Right cardiac atrium (tissue), 5 donors: ENCODE measurements around the gene ZNF862. TPM values are rescaled to one million over a fixed set of nuclear protein-coding genes. Genes with fewer than 3 reads are reported as not detected.

Experiments
- ATAC-seq, 2 donors: fragments of 200-7000 bp; cut with Tn5 transposase; one replicate each; pipeline versions ENCODE4 v1.8.0 to v1.9.1; 2020; ENCODE audit warnings: moderate library complexity in 2 of 2, mild to moderate bottlenecking in 1 of 2
- DNase-seq, 3 donors: peaks; one replicate each; pipeline ENCODE4 v3.0.0-alpha.2; 2020
- H3K27ac ChIP-seq: one replicate; pipeline ENCODE4 v1.5.1; 2013; ENCODE audit warnings: mild to moderate bottlenecking, low read length, control low read depth, moderate library complexity
- H3K27me3 ChIP-seq: one replicate; pipeline ENCODE4 v1.6.1; 2013; ENCODE audit not compliant: control insufficient read depth, insufficient read depth
- H3K4me1 ChIP-seq: one replicate; pipeline ENCODE4 v1.6.1; 2013; ENCODE audit warnings: low read length; ENCODE audit not compliant: control insufficient read depth, insufficient read depth
- H3K4me3 ChIP-seq: one replicate; pipeline ENCODE4 v1.5.1; 2013; ENCODE audit warnings: low read length, control low read depth
- H3K9me3 ChIP-seq: one replicate; pipeline ENCODE4 v1.6.1; 2013; ENCODE audit warnings: low read length; ENCODE audit not compliant: control insufficient read depth
- WGBS: extraction: QIAGEN DNeasy Blood & Tissue Kit; methylation state at CpG from one replicate; pipeline ENCODE4 v1.1.7; 2013; 5-methylcytosine and 5-hydroxymethylcytosine counted together
- intact Hi-C, 4 donors: fragments of 100-400 bp; cut with DNase I; formaldehyde crosslinking; loops; one replicate each; pipeline versions ENCODE4 v1.11.0 to v1.14.0; 2022 to 2023
- polyA plus RNA-seq: library from polyadenylated mRNA; stranded (reverse); fragments of 200-250 nt; gene quantifications from one replicate; pipeline ENCODE4 v1.2.3, GENCODE V29; 2013
- total RNA-seq, 4 donors: library from RNA; stranded (reverse); fragmentation: NEBNext Ultra II Directional; extraction: Animal tissue kit (Norgen Biotek cat#: 25700); gene quantifications; one replicate each; pipeline ENCODE4 v1.2.1, GENCODE V29; 2021
- donor health status: healthy with polysubstance abuse.
- donor health status: DM: no; HTN: yes; CAD: no.
- donor health status: DM: no; HTN: no; CAD: no.
- donor health status: DM: no; HTN: yes; CAD: no; lungs with severe emphysema.
- donor health status: DM: yes; HTN: yes; CAD: no.

Gene ZNF862
- total and polyA plus RNA-seq, 5 donors, result 7.8 to 15.9 (median 13.5) TPM

DNA sequence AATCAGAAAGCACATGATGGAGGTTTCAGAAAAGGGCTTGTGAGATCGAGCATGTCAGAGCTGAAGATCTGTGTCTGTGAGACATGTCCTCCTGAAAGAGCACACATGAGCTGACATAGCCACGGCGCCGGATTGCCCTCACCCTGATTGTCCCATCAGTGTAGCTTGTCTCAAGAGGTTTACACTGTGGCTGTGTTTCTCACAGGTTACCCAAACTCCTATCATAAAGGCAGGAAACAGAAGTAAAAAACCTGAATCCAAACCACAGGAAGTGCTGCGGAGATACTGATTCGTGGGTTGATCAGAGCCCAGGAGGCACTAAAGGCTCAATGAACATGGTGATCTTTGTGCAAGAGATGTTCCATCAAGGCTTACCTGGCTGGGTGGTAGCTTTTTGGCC, 31.7 kb downstream of the ZNF862 start:
- 71% methylated on average over 6 of the region's 6 CpGs for WGBS
- no peak overlapping the region for H3K27ac ChIP-seq
- DNase-seq, result no peak
- ATAC-seq, result no peak
- H3K27me3 ChIP-seq, result no peaks in the 10 kb centered on the region
- no peaks in the 10 kb centered on the region for H3K9me3 ChIP-seq
- H3K4me1 ChIP-seq, result peaks cover 3% of the 10 kb centered on the region
- intact Hi-C loops, result no loop called here
- H3K4me3 ChIP-seq, result no peak overlapping the region

DNA sequence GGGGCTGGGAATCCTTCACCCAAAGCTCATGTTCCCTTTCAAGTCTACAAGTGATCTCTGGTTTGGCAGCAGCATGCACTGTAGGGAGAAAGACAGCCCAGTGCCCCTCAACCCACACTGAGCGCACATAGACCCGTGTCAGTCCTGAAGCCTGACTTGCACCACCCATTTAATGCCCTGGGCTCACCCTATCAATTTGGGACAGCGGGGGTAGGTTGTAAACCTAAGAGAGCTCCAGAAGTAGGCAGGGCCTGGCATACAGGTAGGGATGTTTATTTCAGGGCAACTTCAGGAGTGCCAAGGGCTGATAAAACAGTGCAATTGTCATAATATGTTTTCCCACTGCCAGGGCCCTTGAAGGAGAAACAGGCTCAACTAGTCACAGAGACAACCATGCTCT, 32.1 kb downstream of the ZNF862 start:
- no peak overlapping the region for H3K4me3 ChIP-seq
- H3K27me3 ChIP-seq, result no peaks in the 10 kb centered on the region
- intact Hi-C loops, result no loop called here
- DNase-seq (peak in 1 of 3 donors; percentile 9), ATAC-seq (no peak)
- no peak overlapping the region for H3K27ac ChIP-seq
- no peaks in the 10 kb centered on the region for H3K9me3 ChIP-seq
- WGBS, result 83% methylated on average over 3 of the region's 3 CpGs
- H3K4me1 ChIP-seq, result peaks cover 3% of the 10 kb centered on the region

DNA sequence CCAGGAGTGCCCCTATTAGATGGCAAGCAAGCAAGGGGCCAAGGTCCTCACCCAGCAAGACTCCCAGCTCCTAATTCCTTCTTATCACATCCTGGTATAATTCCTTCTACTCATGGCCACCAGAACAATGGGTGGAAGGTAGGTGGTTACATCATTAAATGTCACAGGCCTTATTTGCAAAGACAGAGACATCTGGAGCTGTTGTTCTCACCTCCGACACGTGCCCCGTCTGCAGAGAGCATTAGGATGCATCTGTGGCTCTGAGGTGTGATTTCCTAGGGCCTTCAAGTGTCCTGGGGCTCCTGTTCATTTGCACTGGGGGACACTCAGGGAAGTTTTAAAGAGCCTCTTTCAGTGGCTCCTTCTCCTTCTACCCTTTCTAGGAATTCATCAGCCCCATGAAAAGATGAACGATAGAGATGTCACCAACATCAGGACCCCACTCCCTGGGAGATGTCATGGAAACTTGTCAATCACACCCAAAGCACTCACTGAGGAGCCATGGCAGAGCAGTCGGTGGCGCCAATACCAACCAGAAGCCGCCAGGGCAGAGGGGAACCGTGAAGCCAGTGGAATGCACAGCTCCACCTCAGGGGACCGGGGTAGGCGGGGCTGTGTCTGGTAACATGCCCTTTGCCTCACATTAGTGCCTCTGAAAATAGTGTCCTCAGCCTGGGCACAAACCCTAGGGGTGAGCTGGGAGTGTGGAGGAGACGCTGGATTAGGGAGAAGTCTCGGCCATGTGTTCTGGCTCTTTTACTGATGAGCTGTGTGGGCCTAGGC, 32.7 kb downstream of the ZNF862 start:
- H3K27ac ChIP-seq, result no peak overlapping the region
- H3K9me3 ChIP-seq, result no peaks in the 10 kb centered on the region
- 81% methylated on average over 12 of the region's 12 CpGs for WGBS
- H3K4me1 ChIP-seq, result peaks cover 3% of the 10 kb centered on the region
- ATAC-seq (no peak), DNase-seq (peak in 1 of 3 donors; percentile 53)
- intact Hi-C loops, result no loop called here
- no peak overlapping the region for H3K4me3 ChIP-seq
- H3K27me3 ChIP-seq, result no peaks in the 10 kb centered on the region

DNA sequence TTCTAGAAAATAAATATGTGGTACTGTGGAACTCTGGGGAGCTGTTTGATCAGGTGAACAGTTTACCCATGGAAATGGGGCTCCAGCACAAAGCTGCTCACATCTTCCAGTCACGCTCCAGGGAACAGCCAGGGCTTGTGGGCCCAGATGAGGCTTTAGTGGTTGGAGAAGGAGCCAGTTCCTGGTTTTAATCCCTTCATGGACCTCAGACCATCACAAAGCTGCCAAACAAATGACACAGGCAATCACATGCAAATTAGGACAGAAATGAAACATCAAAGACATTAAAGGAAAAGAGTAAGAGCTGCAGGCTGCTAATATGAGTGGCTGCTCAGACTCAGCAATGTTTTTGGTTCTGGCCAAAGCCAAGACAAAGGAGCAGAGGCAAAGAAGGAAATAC, 33.4 kb downstream of the ZNF862 start:
- Histone ChIP-seq H3K27me3 (no peaks in the 10 kb centered on the region), H3K4me1 (peaks cover 3% of the 10 kb centered on the region), H3K9me3 (no peaks in the 10 kb centered on the region), H3K27ac (no peak overlapping the region), H3K4me3 (no peak overlapping the region)
- ATAC-seq, result no peak
- peak in 1 of 3 donors; percentile 9 for DNase-seq
- WGBS, result 95% methylated on average over 1 of the region's 1 CpG
- intact Hi-C loops, result no loop called here

DNA sequence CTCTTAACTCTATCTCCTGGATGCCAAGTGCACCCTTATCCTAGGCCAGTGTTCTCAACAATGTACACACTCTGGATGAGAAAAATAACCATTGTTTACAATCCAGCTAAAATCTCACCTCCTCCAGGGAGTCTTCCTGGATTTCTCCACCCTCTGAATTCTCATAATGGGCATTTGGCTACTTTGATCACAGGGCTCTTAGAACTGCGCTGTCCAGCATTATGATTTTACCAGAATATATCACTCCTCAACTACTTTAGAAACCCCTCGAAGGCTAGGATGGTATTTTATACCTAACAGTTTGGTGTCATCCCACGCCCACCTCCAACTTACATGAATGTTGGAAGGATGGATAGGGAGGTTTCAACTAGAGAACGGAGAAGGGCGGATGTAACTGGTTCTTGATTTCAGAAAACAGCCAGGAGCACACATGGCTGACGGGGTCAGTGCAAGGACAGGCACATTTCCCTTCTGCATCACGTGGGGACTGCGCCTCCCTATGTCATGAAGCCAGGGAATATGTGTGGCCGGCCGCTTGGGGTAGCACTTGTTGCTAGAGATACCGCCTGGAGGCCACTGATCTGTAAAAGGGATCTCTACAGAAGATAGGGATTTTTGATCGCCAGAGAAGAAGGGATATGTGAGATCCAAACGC, 34.4 kb downstream of the ZNF862 start:
- peak; percentile 86 to 89 for ATAC-seq
- DNase-seq, result peak; percentile 84 to 93 (median 91)
- WGBS, result 17% methylated on average over 13 of the region's 13 CpGs
- Histone ChIP-seq H3K27ac (peak overlapping the region; percentile 28), H3K9me3 (no peaks in the 10 kb centered on the region), H3K4me1 (peaks cover 3% of the 10 kb centered on the region), H3K4me3 (peak overlapping the region; percentile 69), H3K27me3 (no peaks in the 10 kb centered on the region)
- intact Hi-C loops, result no loop called here

DNA sequence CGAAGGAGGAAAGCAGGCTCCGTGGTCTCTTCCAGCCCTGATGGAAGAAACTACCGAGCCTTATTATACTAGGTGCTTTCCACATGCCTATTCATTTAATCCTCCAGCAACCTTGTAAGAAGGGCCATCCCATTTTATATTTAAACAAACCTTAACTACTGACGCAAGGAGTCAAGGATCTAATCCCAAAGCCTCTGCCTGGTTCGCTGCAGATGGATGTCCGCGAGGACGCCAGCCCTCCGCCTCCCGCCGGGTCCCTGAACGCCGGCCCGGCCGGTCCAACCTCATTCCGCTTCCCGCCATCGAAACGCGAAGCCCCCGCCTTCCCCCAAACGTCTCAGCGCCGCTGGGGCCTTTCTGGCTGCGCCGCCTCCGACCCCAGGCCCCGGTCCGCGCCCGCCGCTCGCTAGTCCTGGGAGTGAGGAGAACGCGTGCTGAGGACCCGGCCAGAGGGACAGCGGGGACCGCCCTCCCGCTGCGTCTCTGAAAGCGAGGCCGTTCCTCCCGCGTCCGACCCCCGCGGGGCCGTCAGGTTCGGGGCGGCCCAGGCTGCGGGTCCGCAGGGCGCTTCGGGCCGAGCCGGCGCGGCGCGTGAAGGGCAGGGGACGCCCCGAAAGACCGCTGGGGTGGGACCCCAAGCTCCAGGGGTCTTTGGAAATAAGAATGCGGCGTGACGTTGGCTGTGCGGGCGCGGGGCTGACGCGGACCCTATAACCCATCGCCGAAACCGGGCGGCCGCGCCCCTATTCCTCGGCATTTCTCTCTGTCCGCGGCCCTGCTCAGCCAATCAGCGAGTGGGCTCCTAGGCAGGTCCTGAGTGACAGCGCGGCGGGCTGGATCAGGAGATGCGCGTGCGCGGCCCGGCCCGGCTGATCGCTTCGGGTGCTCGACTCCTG, 35.1 kb downstream of the ZNF862 start, which contains the start of gene ATP6V0E2:
Gene ATP6V0E2, plus strand, starts transcription at position 896 of the 896 bp plus-strand sequence. CDS start 97 bp downstream, outside the sequence.
- Histone ChIP-seq H3K27ac (peak within 1 kb of the TSS; percentile 28), H3K27me3 (no peaks in the 10 kb centered on the region), H3K4me1 (peaks cover 3% of the 10 kb centered on the region), H3K4me3 (peak within 1 kb of the TSS; percentile 69), H3K9me3 (no peaks in the 10 kb centered on the region)
- DNase-seq, result peak; percentile 97 to 99 (median 98)
- peak; percentile 97 for ATAC-seq
- WGBS, result under 1% methylated on average over 93 of the region's 93 CpGs
- intact Hi-C loops, result no loop called here

DNA sequence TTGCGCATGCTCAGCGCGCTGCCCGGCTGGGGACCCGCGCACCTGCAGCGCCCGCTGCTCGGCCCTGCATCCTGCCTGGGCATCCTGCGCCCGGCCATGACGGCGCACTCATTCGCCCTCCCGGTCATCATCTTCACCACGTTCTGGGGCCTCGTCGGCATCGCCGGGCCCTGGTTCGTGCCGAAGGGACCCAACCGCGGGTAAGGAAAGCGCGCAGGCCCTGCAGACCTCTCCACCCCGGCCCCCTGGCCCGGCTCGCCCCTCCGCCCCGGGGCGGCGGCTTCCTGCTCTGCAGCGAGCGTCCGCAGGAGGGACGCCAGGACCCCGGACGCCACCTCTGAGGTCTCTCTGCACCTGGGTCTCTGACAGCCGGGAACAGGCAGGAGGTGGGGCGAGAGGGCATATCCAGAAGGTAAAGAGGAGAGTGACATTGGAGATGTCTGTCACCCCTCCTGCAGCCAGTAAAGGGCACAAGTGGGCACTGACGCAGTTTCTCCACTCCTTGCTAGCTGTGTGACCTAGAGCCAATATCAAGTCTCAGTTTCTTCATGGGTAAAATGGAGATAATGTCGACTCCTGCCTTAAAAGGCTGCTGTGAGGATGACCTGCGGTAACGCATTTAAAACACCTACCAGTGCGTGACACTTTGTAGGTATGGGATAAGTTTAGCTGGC, 35.9 kb downstream of the ZNF862 start:
- 8% methylated on average over 46 of the region's 46 CpGs for WGBS
- no peaks in the 10 kb centered on the region for H3K9me3 ChIP-seq
- H3K4me3 ChIP-seq, result peak overlapping the region; percentile 69
- intact Hi-C loops, result no loop called here
- H3K27ac ChIP-seq, result no peak overlapping the region
- DNase-seq, result no peak
- H3K27me3 ChIP-seq, result no peaks in the 10 kb centered on the region
- no peak for ATAC-seq
- H3K4me1 ChIP-seq, result no peaks in the 10 kb centered on the region

DNA sequence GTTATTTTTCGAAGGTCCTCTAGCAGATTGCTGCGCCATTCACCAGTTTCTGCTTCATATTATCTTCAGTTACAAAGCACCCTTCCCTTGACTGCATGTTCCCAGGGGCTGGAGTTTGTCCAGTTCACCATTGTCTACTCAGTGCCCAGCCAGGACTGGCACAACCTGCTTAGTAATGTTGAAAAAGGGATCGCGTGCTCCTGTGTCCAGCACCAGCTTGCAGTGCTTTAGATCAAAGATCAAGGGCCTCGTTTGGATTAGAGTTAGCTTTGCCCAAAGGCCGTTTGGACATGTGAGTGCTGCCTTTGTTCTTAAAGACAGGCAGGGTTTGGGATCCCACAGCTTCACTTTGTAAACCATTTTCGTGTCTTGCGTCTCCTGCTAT, 36.5 kb downstream of the ZNF862 start:
- ATAC-seq, result no peak
- Histone ChIP-seq H3K27ac (no peak overlapping the region), H3K4me1 (no peaks in the 10 kb centered on the region), H3K27me3 (no peaks in the 10 kb centered on the region), H3K4me3 (no peak overlapping the region), H3K9me3 (no peaks in the 10 kb centered on the region)
- 78% methylated on average over 8 of the region's 8 CpGs for WGBS
- intact Hi-C loops, result no loop called here
- no peak for DNase-seq

DNA sequence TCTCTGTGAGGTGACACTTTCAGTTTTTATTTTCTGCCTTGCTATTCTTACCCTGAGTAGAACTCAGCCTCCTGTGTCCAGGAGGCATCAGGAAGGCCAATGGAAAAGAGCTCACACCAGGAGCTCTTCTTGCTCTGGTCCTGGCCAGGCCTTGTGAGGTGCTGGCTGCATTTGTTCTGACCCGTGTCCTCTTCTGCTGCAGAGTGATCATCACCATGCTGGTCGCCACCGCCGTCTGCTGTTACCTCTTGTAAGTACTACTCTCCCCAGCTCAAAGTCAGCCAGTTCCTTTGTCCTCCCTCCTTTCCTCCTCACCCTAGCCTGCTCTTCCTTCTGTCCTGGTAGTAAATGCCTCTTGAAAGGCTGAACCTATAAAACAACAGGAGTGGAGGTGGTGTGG, 37.2 kb downstream of the ZNF862 start:
- no peaks in the 10 kb centered on the region for H3K27me3 ChIP-seq
- no peak overlapping the region for H3K4me3 ChIP-seq
- ATAC-seq (no peak), DNase-seq (no peak)
- WGBS, result 96% methylated on average over 4 of the region's 4 CpGs
- intact Hi-C loops, result no loop called here
- no peaks in the 10 kb centered on the region for H3K4me1 ChIP-seq
- H3K27ac ChIP-seq, result no peak overlapping the region
- no peaks in the 10 kb centered on the region for H3K9me3 ChIP-seq

DNA sequence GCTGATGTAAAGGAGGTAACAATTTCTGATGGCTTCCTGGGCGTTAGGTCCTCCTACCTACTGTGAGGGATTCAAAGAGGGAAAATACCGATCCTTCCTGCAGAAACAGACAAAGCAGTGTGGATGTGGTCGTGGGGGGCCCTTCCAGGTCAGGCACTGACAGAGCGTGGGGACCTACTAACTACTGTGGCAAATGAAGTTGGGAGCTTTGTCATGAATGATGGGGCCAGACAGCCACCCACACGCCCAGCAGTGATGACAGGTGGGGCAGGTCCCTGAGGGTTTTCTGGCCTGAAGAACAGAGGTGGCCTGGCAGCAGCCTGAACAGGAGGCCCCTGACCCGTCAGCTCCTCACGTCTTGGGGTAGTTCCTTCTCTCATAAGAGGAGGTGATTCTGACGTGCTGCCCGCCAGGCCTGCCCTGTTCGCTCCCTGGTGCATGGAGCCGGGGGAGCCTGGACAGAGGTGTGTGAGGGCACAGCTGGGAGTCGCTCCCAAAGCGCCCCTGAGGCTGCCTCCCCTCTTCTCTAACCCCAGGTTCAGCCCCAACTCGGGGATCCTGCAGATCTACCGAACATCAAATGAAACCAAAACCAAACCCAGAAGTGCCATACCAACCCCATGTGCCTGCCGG, 39.8 kb downstream of the ZNF862 start:
- ATAC-seq (no peak), DNase-seq (peak in 2 of 3 donors; percentile 39 to 42)
- no peaks in the 10 kb centered on the region for H3K27me3 ChIP-seq
- intact Hi-C loops, result no loop called here
- no peak overlapping the region for H3K27ac ChIP-seq
- no peaks in the 10 kb centered on the region for H3K9me3 ChIP-seq
- H3K4me3 ChIP-seq, result no peak overlapping the region
- 90% methylated on average over 16 of the region's 16 CpGs for WGBS
- H3K4me1 ChIP-seq, result no peaks in the 10 kb centered on the region
